Activated naive CD4-positive, alpha-beta T cell treated with anti-CD3 and anti-CD28 coated beads, Interleukin-2, amount 10 ng/mL, durations not matched to agents 7 days and 5 days (primary cell): ENCODE measurements around the gene CFAP57.

Experiments used
- CTCF ChIA-PET: fragments of 350-600 bp; sonication (Branson Sonifier 250); formaldehyde crosslinking; loops from one replicate; lab custom pipeline; 2021; ENCODE audit warnings: antibody characterized with exemption; lab: Charles Lee
- DNase-seq: peaks from one replicate; pipeline ENCODE4 v3.0.0-alpha.2; 2020
- H3K27ac Mint-ChIP-seq: one replicate; pipeline ENCODE4 v1.8.0; 2021; ENCODE audit warnings: mild to moderate bottlenecking, moderate library complexity, mixed read lengths
- H3K27me3 Mint-ChIP-seq: one replicate; pipeline ENCODE4 v1.8.0; 2021; ENCODE audit warnings: mild to moderate bottlenecking, mixed read lengths
- H3K36me3 Mint-ChIP-seq: one replicate; pipeline ENCODE4 v1.8.0; 2021; ENCODE audit warnings: mixed read lengths
- H3K4me1 Mint-ChIP-seq: one replicate; pipeline ENCODE4 v1.8.0; 2021; ENCODE audit warnings: mixed read lengths
- H3K4me3 Mint-ChIP-seq: one replicate; pipeline ENCODE4 v1.8.0; 2021; ENCODE audit warnings: mild to moderate bottlenecking, moderate library complexity, mixed read lengths
- H3K9me3 Mint-ChIP-seq: one replicate; pipeline ENCODE4 v1.8.0; 2021; ENCODE audit warnings: mixed read lengths

Gene CFAP57

GRCh38 chr1:43222879-43223278 lies 50.7 kb downstream of the CFAP57 start:
- H3K9me3 Mint-ChIP-seq, result no peaks in the 10 kb centered on the region
- CTCF ChIA-PET, result interaction anchor here (1.0 to 2.5 kb wide), 2 partner anchors 15 to 192 kb away, joined by 3 to 8 read pairs; no protein-coding TSS in a partner anchor
- peaks cover 23% of the 10 kb centered on the region for H3K27me3 Mint-ChIP-seq
- no peak overlapping the region for H3K4me3 Mint-ChIP-seq
- H3K27ac Mint-ChIP-seq, result no peak overlapping the region
- H3K36me3 Mint-ChIP-seq, result no peaks in the 10 kb centered on the region
- H3K4me1 Mint-ChIP-seq, result peaks cover 2% of the 10 kb centered on the region
- no peak for DNase-seq

- no peaks in the 10 kb centered on the region for H3K9me3 Mint-ChIP-seq
- no peak overlapping the region for H3K27ac Mint-ChIP-seq
- H3K4me3 Mint-ChIP-seq, result no peak overlapping the region
- DNase-seq, result no peak
- CTCF ChIA-PET, result interaction anchor here (2.4 to 5.0 kb wide), 3 partner anchors 14 to 189 kb away, joined by 8 to 73 read pairs (median 27); no protein-coding TSS in a partner anchor
- peaks cover 2% of the 10 kb centered on the region for H3K4me1 Mint-ChIP-seq
- H3K36me3 Mint-ChIP-seq, result no peaks in the 10 kb centered on the region
- H3K27me3 Mint-ChIP-seq, result peaks cover 34% of the 10 kb centered on the region
Observed at GRCh38 chr1:43225168-43225567, 53.0 kb downstream of the CFAP57 start.

GRCh38 chr1:43227143-43227764 lies 55.1 kb downstream of the CFAP57 start:
- H3K9me3 Mint-ChIP-seq, result no peaks in the 10 kb centered on the region
- no peaks in the 10 kb centered on the region for H3K4me1 Mint-ChIP-seq
- CTCF ChIA-PET, result interaction anchor here (0.7 to 5.0 kb wide), 27 partner anchors 9 to 708 kb away, joined by 3 to 73 read pairs (median 4); partner anchors contain the start of genes CDC20 and ELOVL1
- no peak overlapping the region for H3K27ac Mint-ChIP-seq
- peaks cover 46% of the 10 kb centered on the region for H3K27me3 Mint-ChIP-seq
- no peak overlapping the region for H3K4me3 Mint-ChIP-seq
- peak; percentile 90 for DNase-seq
- H3K36me3 Mint-ChIP-seq, result no peaks in the 10 kb centered on the region

- CTCF ChIA-PET, result interaction anchor here (0.7 to 5.0 kb wide), 4 partner anchors 10 to 704 kb away, joined by 3 to 73 read pairs (median 3); partner anchors contain the start of gene ARTN
- Mint-ChIP-seq H3K27ac (no peak overlapping the region), H3K36me3 (no peaks in the 10 kb centered on the region)
Observed at GRCh38 chr1:43229826-43230780, 58.0 kb downstream of the CFAP57 start.

GRCh38 chr1:43232074-43232473 lies 59.9 kb downstream of the CFAP57 start:
- Mint-ChIP-seq H3K27ac (no peak overlapping the region), H3K27me3 (peaks cover 31% of the 10 kb centered on the region), H3K4me1 (no peaks in the 10 kb centered on the region), H3K9me3 (no peaks in the 10 kb centered on the region), H3K4me3 (no peak overlapping the region), H3K36me3 (no peaks in the 10 kb centered on the region)
- CTCF ChIA-PET, result interaction anchor here (1.3 to 1.5 kb wide), 2 partner anchors 183 to 234 kb away, joined by 4 to 9 read pairs; no protein-coding TSS in a partner anchor
- no peak for DNase-seq

More at GRCh38 chr1:43229826-43230780, 58.0 kb downstream of the CFAP57 start:
- no peak for DNase-seq
- H3K4me1 Mint-ChIP-seq, result no peaks in the 10 kb centered on the region
- no peaks in the 10 kb centered on the region for H3K9me3 Mint-ChIP-seq
- no peak overlapping the region for H3K4me3 Mint-ChIP-seq
- H3K27me3 Mint-ChIP-seq, result peaks cover 41% of the 10 kb centered on the region

- Mint-ChIP-seq H3K4me1 (no peaks in the 10 kb centered on the region), H3K36me3 (no peaks in the 10 kb centered on the region), H3K4me3 (no peak overlapping the region), H3K27me3 (peaks cover 27% of the 10 kb centered on the region), H3K9me3 (no peaks in the 10 kb centered on the region), H3K27ac (no peak overlapping the region)
- CTCF ChIA-PET, result interaction anchor here (1.3 to 2.3 kb wide), 2 partner anchors 182 to 233 kb away, joined by 4 to 11 read pairs; no protein-coding TSS in a partner anchor
- no peak for DNase-seq
Observed at GRCh38 chr1:43232482-43232881, 60.4 kb downstream of the CFAP57 start.

- Mint-ChIP-seq H3K27ac (no peak overlapping the region), H3K27me3 (peaks cover 24% of the 10 kb centered on the region), H3K4me1 (peaks cover 3% of the 10 kb centered on the region), H3K9me3 (no peaks in the 10 kb centered on the region), H3K36me3 (no peaks in the 10 kb centered on the region), H3K4me3 (no peak overlapping the region)
- DNase-seq, result no peak
- CTCF ChIA-PET, result interaction anchor here (1.2 to 2.3 kb wide), 2 partner anchors 181 to 183 kb away, joined by 3 to 11 read pairs; no protein-coding TSS in a partner anchor
Observed at GRCh38 chr1:43233631-43234030, 61.5 kb downstream of the CFAP57 start.

- Mint-ChIP-seq H3K27ac (no peak overlapping the region), H3K27me3 (peaks cover 21% of the 10 kb centered on the region), H3K36me3 (no peaks in the 10 kb centered on the region), H3K4me1 (peaks cover 8% of the 10 kb centered on the region), H3K4me3 (no peak overlapping the region), H3K9me3 (no peaks in the 10 kb centered on the region)
- CTCF ChIA-PET, result interaction anchor here (0.8 to 2.3 kb wide), 4 partner anchors 61 to 182 kb away, joined by 3 to 11 read pairs (median 3); no protein-coding TSS in a partner anchor
- DNase-seq, result no peak
Observed at GRCh38 chr1:43234267-43234666, 62.1 kb downstream of the CFAP57 start.

- Mint-ChIP-seq H3K4me1 (peaks cover 13% of the 10 kb centered on the region), H3K27me3 (peaks cover 17% of the 10 kb centered on the region), H3K27ac (no peak overlapping the region), H3K4me3 (no peak overlapping the region), H3K9me3 (no peaks in the 10 kb centered on the region), H3K36me3 (no peaks in the 10 kb centered on the region)
- DNase-seq, result no peak
- CTCF ChIA-PET, result interaction anchor here (1.1 to 2.9 kb wide), 2 partner anchors 177 to 180 kb away, joined by 3 to 13 read pairs; no protein-coding TSS in a partner anchor
Observed at GRCh38 chr1:43235040-43235439, 62.9 kb downstream of the CFAP57 start.

GRCh38 chr1:43235451-43236121 lies 63.5 kb downstream of the CFAP57 start:
- Mint-ChIP-seq H3K36me3 (no peaks in the 10 kb centered on the region), H3K27ac (no peak overlapping the region), H3K27me3 (peaks cover 12% of the 10 kb centered on the region), H3K9me3 (no peaks in the 10 kb centered on the region), H3K4me1 (peaks cover 13% of the 10 kb centered on the region), H3K4me3 (no peak overlapping the region)
- DNase-seq, result no peak
- CTCF ChIA-PET, result interaction anchor here (1.1 to 2.9 kb wide), 2 partner anchors 176 to 179 kb away, joined by 3 to 13 read pairs; no protein-coding TSS in a partner anchor

GRCh38 chr1:43237121-43237520 lies 65.0 kb downstream of the CFAP57 start:
- Mint-ChIP-seq H3K27me3 (peaks cover 10% of the 10 kb centered on the region), H3K36me3 (no peaks in the 10 kb centered on the region), H3K4me1 (peaks cover 13% of the 10 kb centered on the region), H3K4me3 (no peak overlapping the region), H3K9me3 (no peaks in the 10 kb centered on the region), H3K27ac (no peak overlapping the region)
- CTCF ChIA-PET, result interaction anchor here (0.7 to 3.8 kb wide), 4 partner anchors 11 to 177 kb away, joined by 3 to 27 read pairs (median 8); no protein-coding TSS in a partner anchor
- no peak for DNase-seq

- peaks cover 11% of the 10 kb centered on the region for H3K27me3 Mint-ChIP-seq
- no peak overlapping the region for H3K27ac Mint-ChIP-seq
- H3K4me3 Mint-ChIP-seq, result no peak overlapping the region
- no peaks in the 10 kb centered on the region for H3K36me3 Mint-ChIP-seq
- peak; percentile 70 for DNase-seq
- peaks cover 13% of the 10 kb centered on the region for H3K4me1 Mint-ChIP-seq
- CTCF ChIA-PET, result interaction anchor here (0.6 to 3.8 kb wide), 9 partner anchors 12 to 175 kb away, joined by 3 to 57 read pairs (median 6); partner anchors contain the start of genes CDC20, ELOVL1, MED8 and SZT2
- no peaks in the 10 kb centered on the region for H3K9me3 Mint-ChIP-seq
Observed at GRCh38 chr1:43238085-43238484, 66.0 kb downstream of the CFAP57 start.

GRCh38 chr1:43238991-43239469 lies 66.9 kb downstream of the CFAP57 start:
- no peak overlapping the region for H3K27ac Mint-ChIP-seq
- CTCF ChIA-PET, result interaction anchor here (0.8 to 3.8 kb wide), 10 partner anchors 12 to 524 kb away, joined by 3 to 57 read pairs (median 5); partner anchors contain the start of genes CDC20, ELOVL1, MED8 and SZT2
- H3K27me3 Mint-ChIP-seq, result peaks cover 12% of the 10 kb centered on the region
- H3K4me3 Mint-ChIP-seq, result no peak overlapping the region
- DNase-seq, result no peak
- H3K4me1 Mint-ChIP-seq, result peaks cover 13% of the 10 kb centered on the region
- H3K36me3 Mint-ChIP-seq, result no peaks in the 10 kb centered on the region
- no peaks in the 10 kb centered on the region for H3K9me3 Mint-ChIP-seq
